MM.1S (cell line): ENCODE data around the gene INO80.

Experiments
- EZH2 ChIP-seq: fragments of 300-600 bp; sonication (generic); optimal IDR thresholded peaks from 2 replicates; pipeline ENCODE3; 2017; ENCODE audit warnings: low read depth, mild to moderate bottlenecking, antibody characterized with exemption, low read length, mixed read lengths
- TF ChIP-seq, protein P1 (sequence below): fragments of 300-600 bp; sonication (generic); IDR thresholded peaks from 2 replicates; pipeline ENCODE4 v1.5.1; 2016; ENCODE audit warnings: antibody characterized with exemption, low read length, mixed read lengths

DNA sequence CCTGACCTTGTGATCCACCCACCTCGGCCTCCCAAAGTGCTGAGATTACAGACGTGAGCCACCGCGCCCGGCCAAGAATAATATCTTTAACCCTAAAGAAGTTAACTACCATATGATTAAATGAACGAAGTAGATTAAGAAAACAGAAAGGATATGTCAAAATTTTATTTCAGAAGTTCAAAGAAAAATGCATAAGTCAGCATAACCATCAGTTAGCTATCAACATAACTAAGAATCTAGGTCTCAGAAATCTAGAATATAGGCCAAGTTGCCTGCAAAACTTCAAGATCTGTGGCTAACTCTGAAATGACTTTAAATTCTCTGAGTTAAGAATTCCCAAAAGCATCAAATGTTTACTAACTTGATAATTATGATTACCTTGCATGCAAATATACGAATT is 38.0 kb downstream of the INO80 start:
- TF ChIP-seq, protein P1, sequence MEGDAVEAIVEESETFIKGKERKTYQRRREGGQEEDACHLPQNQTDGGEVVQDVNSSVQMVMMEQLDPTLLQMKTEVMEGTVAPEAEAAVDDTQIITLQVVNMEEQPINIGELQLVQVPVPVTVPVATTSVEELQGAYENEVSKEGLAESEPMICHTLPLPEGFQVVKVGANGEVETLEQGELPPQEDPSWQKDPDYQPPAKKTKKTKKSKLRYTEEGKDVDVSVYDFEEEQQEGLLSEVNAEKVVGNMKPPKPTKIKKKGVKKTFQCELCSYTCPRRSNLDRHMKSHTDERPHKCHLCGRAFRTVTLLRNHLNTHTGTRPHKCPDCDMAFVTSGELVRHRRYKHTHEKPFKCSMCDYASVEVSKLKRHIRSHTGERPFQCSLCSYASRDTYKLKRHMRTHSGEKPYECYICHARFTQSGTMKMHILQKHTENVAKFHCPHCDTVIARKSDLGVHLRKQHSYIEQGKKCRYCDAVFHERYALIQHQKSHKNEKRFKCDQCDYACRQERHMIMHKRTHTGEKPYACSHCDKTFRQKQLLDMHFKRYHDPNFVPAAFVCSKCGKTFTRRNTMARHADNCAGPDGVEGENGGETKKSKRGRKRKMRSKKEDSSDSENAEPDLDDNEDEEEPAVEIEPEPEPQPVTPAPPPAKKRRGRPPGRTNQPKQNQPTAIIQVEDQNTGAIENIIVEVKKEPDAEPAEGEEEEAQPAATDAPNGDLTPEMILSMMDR, result no peak
- TF ChIP-seq EZH2, result no peak
